NCI-H524 treated with DMSO at 0.1 percent for 48 hours (cell line): ENCODE measurements around the gene ING4.
"Not testable (repeated sequence)": the region's sequence is repeated elsewhere in the genome, so short reads cannot be mapped to it uniquely, and the experiment has no call there.

Experiments
- DNase-seq: peaks from one replicate; lab custom pipeline; 2025; lab: John Stamatoyannopoulos, UW

ING4 gene

DNA sequence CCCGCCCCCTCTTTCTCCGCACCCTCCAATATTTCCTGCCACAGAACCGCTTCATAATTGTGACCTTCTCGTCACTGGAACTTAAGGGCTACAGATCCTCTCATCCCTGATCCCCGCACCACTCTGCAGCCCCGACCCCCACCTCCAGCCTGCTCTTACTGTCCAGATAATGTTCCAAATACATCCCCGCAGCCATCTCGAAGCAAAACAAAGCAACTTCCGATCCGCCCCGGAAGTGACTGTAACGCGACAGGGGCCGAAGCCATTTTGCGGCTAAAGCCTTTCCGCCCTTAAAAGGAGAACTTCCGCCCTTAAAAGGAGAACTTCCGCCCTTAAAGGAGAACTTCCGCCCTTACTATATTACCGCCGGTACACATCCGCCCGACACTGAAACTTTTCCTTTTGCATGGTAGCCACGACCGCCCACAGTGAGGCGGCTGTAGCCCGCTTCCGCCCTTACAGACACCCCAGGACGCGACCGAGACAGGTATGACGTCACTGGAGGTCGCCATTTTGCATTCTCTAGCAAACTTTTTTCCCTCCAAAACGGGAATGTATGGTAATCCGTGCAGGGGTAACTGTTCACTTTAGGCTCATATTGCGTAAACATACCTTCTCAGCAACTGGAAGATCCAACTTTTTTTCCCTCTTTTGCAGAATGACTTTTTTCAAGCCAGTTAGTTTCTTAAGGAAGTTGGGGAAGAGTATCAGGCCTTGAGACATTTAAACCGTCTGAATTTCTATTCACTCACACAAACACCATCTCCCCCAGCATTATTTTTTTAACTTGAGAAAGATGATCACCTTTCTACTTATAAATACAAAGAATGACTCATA lies at the start of gene ING4:
Gene ING4, minus strand, starts transcription at position 214 of the 837 bp plus-strand sequence. Its CDS starts 18 bp downstream, at position 196.
- peak; percentile 94 for DNase-seq

DNA sequence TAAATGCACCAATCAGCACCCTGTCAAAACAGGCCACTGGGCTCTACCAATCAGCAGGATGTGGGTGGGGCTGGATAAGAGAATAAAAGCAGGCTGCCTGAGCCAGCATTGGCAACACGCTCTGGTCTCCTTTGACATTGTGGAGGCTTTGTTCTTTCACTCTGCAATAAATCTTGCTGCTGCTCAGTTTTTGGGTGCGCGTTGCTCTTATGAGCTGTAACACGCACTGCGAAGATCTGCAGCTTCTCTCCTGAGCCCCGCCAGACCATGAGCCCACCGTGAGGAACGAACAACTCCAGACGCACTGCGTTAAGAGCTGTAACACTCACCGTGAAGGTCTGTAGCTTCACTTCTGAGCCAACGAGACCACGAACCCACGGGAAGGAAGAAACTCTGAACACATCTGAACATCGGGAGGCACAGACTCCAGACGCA lies 46.1 kb upstream of the ING4 start:
- DNase-seq: no peak

DNA sequence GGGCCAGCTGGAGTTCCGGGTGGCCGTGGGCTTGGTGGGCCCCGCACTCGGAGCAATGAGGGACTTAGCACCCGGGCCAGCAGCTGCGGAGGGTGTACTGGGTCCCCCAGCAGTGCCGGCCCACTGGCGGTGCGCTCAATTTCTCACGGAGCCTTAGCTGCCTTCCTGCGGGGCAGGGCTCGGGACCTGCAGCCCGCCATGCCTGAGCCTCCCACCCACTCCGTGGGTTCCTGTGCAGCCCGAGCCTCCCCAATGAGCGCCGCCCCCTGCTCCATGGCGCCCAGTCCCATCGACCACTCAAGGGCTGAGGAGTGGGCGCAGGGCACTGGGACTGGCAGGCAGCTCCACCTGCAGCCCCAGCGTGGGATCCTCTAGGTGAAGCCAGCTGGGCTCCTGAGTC lies 45.4 kb upstream of the ING4 start:
- not testable (repeated sequence) for DNase-seq

DNA sequence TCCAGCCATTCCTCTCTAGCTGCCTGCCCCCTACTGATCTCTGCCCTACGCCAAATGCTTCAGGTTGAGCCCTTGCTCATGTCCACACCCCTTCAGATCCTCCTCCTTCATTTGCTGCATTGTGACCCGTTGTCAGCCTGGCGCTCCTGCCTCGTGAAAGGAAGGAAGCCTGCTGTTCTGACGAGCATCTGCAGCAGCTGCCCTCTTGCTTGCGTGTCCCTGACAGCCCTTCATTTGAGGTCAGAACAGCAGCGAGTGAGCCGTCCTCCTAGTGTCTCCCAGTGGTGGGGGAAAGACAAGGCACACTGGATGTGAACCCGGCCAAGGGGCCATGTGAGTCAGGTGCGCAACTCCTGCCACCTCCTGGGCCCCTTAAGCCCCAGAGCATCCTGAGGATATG lies 40.7 kb upstream of the ING4 start:
- DNase-seq: no peak

DNA sequence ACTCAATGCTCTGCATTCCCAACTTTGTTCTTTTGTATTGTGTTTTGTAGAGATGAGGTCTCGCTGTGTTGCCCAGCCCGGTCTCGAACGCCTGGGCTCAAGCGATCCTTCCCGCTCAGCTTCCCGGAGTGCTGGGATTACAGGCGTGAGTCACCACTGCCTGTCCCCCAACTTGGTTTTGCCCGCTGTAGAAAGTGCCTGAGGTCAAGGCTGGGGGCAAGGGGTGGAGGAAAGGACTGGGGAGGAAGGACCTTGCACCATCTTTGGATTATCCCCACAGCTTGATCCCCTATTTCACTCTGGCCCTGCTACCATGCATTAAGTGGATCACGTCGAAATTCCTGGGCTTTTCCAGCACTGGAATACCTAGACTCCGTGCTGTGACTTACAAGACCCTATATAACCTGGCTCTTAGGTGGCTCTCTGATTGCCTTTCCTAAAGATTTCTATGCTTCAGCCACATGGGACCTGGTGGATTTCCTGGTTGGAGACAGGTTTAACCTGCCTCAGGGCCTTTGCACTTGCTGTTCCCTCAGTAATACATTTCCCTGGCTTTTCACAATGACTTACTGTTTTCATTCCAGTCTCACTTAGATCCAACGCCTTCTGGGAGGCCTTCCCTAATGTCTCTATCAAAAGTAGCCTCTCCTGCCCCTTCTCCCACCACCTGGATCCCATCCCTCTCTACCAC lies 38.3 kb upstream of the ING4 start:
- no peak for DNase-seq

DNA sequence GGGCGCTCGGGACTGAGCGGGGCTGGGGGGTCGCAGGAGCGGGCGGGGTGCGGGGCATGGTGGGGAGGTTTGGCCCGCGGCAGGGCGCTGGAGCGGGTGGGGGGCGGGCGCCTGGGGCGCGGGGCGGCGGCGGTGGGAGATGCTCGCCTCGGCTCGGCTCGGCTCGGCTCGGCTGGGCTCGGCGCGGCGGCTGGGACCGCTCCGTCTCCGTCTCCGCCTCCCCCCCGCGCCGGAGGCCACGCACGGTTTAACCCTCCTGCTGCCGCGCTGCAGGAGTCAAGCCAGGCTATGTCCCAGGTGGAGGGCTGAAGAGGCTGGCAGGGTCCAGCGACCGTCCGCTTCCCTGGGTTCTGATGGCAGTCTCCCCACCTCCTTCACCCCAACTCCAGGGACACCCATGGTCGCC lies 37.7 kb upstream of the ING4 start, which contains the start of gene PIANP:
Gene PIANP, minus strand, starts transcription at position 170 of the 406 bp plus-strand sequence. CDS start 2,754 bp downstream, outside the sequence.
- no peak for DNase-seq

DNA sequence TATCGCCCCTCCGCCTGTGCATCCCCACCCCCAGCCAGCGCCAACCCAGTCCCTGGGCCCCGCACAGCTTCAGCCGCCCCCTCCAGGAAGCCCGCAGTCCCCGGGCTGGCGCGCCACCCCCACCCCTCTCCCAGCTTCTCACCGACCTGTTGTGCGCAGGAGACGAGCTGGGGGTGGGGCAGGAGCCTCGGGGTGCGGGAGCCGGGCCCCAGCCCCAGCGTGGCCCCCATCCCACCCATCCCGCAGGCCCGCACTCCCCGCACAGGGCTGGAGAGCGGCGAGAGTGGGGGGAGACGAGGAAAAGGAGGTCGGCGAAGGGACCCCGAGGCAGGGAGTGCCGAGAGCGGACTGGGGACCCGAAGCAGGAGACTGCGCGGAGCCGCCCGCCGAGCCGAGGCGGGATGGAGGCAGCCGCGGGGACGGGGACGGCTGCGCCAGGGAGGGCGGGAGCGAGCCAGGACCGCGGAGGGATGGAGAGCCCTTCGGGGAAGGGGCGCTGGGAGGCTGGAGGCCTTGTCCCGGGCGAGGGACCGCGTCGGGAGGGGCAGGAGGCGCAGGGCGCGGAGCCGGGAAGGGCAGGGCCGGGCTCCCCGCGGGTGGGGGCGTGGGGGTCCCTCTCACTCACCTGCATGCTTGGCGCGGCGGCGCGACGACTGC lies 37.2 kb upstream of the ING4 start:
- no peak for DNase-seq

DNA sequence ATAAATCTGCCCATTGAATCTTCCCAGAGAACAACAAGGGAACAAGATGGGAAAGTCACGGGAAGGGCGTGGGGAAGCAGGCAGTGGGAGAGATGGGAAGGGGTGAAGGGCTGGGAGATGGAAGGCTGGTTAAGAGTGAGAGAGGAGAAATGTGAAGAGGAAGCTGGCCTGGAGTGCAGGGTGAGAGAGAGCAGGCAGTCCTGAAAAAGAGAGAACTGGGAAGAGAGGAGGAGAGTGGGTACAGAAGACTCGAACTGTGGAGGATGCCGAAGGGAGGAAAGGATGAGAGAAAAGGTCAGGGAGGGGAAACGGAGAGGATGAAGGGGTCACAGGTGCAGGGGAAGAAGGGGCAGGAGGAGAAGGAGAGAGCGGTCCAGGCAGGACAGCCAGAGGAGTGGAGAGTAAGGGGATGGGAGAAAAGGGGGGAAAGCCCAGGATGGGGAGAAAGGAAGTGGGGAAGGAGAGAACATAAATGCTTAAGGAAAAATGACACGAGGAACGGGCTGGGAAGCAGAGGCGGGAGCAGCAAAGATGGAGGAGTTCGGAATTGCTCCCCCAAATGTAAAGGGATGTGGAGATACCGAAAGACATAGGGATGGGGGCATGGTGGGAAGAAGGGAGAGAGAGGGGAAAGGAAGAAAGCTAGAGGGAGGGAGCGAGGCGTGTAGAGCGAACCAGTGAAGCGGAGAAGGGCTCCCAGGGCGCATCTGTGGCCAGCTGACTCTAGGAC lies 36.5 kb upstream of the ING4 start:
- DNase-seq: no peak

DNA sequence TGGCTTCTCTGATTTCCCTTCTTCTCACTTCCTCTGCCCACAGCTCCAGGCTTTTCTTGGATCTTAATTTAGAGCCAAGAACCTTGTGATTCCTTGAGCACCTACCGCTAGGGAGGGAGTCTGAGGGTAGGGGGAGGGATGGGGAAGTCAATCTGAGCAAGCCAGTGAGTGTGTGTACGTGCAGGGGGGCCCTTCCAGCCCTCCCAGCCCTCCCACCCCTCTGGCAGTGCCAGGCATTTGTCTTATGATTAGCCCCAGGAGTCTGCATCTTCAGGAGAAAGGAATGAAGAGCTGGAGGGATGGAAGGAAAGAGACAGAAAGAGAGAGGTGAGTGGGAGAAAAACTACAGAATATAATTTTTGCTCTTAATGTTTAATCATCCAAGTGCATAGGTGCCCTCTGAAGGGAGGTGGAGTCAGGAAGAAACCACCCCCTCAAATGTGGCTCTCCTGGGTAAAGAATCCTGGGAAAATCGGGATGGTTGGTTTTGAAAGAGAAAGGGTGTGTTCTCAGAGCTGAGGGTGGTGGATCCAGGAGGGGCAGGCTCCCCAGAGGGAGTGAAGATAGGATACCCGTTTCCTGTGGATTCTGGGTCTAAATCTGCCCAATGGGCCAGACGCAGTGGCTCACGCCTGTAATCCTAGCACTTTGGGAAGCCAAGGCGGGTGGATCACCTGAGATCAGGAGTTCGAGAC lies 35.6 kb upstream of the ING4 start:
- no peak for DNase-seq

DNA sequence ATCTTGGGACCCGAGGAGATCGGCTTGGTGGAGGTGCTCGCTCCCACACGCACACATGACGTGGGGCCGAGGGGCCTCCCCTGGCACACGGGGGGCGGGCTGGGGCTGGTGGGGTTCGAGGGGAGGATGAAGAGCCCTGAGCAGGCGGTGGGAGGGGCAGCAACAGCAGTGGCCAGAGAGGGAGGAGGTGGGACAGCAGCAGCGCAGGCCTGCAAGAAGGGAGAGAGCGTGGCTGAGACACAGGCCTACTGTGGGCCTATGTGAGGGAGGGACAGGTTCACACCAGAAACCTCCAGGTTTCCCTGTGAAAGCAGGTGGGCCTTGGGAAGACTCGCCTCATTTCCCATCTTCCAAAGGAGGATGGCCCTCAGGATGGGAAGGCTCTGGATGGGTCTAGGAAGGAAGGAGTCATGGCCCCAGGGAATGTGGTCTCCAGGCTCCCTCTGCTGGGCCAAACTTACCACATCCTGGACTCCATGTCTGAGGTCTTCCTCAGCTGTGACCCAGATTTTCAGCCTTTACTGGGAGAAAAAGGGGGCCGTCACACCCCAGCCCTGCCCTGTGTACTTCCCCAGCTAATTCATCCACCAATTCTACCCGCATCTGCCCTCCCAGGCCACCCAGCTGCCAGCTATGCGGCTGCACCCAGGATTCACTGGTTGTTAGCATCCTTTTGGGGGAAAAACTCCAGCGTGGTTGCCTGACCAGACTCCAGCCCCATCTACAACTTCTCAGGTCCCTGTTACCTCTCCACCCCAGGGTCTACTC lies 34.8 kb upstream of the ING4 start:
- no peak for DNase-seq

DNA sequence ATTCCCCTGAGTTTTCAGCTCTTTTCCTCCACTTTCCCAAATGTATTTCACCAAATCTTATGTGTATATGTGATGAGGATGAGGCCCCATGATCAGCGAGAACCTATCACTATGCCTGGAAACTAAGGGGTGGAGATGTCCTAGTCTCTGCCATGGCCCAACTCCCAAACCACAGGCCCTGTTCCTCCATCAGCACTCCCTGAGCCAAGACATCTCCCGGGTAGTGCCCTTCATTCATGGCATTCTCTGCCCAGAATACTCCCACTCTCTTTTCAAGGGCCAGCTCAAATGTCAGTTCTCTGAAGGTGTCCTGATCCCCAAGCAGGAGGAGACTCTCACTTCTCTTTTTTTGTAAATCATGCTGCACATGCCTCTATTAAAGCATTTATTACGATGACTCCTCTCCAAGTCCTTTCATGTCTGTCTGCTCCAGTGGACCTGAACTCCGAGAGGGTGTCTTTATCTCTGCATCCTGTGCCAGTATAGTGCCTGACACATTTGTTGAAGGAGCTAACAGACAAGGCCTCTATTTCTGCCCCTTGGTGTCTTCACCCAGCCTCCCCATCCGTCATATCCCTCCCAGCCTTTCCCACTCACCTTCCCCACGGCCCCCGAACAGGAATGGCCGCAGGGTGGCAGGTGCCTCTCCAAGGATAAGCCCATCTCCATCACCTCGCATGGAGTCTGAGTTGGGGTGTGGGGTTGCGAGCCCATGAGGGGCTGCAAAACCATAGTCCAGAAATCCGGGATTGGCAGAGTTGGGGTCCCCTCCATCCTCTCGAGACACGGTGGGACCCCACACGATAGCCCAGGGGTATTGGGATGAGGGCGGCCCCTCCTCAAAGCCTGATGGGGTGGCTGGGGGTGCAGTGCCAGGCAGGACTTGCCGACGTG lies 34.0 kb upstream of the ING4 start:
- DNase-seq: no peak

DNA sequence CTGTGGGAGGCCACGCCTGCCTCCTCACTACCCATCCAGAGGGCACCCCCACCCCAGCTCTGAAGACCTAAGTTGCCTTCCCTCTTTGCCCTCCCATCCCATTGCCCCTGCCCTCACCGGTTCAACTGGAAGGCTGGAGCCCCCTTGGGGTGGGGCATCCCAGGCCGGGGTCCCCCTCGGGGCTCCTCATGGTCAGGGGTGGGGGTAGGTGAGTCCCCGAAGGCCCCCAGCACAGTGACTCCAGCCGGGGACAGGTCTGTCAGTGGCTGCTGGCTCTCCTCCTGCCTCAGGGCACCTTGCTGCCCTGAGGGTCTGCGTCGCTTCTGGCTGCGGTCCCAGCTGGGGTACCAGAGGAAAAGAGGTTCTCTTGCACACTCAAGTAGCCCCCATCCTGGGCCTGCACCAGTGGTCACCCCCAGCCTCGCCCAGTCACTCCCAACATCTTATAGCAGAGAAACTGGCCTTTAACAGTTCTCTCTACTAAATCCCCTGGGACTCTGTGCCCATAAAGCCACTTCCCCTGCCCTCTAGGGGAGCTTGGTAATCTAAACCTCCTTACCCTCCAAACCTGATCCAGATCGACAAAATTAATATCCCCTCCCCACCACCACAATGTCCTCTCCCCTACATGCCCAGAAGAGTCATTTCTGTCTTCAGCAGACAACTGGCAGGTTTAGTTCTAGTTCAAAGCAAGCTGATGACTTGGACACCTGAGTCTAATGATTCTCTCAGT lies 32.6 kb upstream of the ING4 start:
- DNase-seq: no peak

DNA sequence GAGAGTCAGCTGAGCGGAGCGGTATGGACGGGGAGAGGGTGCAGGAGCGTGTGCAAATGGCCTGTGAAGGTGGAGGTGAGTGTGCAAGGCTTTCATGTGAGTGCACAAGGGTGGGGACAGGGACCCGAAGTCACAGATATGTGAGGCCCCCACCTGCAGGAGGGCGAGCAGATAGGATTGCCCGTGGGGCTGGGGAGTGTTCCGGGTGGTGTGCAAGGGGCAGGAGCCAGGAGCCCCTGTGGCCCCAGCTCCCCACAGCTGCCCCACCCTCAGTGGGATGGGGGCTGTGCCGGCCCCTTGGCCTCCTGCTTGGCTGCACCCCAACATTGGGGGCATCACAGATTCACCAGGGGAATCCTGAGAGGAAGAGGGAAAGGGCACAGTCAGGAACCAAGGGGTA lies 31.8 kb upstream of the ING4 start:
- DNase-seq: no peak

DNA sequence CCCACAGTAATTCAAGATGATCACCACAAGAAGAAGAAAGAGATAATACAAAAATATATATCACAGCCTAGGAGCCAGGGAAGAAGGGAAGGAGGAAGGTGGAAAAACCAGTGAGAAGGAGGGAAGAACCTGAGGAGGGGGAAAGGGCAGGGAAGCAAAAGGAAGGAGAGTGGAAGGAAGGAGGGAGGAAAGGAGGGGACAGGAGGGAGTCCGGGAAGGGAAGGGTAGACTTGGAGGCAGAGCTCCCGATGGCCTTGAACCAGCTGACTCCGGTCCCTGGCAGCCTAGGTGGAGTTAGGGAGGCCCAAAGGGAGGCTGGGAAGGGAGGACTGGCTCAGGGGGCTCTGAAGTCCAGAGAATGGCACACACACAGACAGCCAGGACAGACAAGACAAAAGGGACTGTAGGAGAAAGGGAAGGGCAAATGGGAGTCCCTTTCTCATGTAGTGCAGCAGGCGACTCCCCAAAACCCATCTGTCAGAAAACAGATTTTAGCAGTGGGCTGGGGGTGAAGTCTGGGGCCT lies 31.0 kb upstream of the ING4 start:
- DNase-seq: no peak

DNA sequence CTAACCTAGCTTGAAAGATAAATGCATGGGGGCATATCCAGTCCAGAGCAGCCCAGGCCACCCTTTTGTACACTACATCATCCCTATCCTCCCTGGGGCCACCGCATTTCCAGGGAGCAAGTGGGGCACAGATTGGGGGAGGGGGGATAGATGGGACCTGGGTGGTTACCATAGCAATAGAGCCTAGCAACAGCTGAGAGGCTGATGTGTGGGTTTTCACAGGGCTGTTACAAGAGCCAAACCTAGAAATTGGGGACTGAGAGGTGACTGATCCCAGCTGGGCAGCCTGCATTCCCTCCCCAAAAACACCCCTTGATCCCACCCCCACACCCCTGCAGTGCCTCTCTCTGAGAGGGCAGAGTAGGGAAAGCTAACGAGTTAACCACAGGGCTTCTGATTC lies 30.0 kb upstream of the ING4 start:
- no peak for DNase-seq

DNA sequence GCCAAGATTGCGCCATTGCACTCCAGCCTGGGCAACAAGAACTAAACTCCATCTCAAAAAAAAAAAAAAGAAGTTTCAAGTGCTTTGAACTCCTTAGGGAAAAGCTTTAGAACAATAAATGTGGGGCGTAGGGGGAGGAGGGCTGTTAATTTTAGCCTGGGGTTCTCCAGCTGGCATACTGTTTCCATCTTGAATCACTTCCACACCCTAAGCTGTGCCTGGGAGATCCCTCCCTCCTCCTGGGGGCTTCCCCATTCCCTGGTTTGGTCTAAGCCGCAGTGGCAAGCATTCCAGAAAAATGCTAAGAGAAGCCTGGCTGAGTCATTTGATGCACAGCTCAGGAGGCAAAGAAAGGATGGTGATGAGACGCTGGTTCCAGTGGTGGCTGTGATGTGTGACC lies 28.6 kb upstream of the ING4 start:
- no peak for DNase-seq

DNA sequence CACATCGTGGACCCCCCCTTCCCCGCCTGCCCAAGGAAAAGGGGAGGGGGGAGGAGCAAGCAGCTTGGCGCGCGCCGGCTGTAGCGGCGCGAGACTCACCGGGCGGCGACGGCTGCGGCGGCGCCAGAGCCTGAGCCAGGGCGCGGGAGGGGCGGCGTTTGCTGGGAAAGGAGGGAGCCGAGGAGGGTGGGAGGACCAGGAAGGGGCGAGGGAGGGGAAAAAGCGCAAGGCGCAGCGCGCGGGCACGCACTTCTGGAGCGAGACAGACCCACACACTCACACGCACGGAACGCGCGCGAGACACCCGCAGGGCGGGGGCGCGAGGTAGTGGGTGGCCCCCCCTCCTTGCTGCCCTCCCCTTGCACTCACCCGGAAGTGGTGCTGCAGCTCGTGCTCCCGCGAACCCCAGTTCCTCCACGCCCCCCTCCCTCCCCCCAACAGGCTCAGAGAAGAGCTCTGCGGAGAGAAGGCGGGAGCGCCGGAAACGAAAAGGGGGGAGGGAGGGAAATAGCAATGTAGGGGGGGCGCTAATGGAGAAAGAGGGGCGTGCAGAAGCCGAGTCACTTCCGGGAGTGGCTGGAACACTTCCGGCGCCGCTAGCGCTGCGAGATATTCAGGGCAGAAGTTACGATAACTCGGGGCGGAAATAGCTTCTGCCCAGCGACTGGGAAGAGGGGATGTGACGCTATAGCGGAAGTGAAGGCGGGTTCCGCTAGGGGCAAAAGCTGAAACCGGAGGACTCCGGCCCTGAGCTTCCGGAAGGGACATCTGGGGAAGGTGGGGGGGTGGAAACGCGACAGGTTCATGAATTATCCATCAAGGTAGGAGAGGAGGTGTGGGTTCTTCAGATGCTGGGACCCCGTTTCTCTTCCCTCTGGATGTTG lies 26.3 kb upstream of the ING4 start, which contains the start of gene ZNF384:
Gene ZNF384, minus strand, starts transcription at position 377 of the 884 bp plus-strand sequence. CDS start 9,855 bp downstream, outside the sequence.
- peak; percentile 91 for DNase-seq
